HEK293 (cell line): Measurements from ENCODE around the gene IGFLR1.

Experiments
- CTCF ChIA-PET: fragments of 350-600 bp; formaldehyde crosslinking; extraction: SDS; loops from one replicate; lab custom pipeline; 2021; ENCODE audit warnings: antibody characterized with exemption; lab: Yijun Ruan, JAX
- POLR2A ChIA-PET: fragments of 300-600 bp; formaldehyde crosslinking; extraction: SDS; loops from one replicate; lab custom pipeline; 2020; ENCODE audit warnings: antibody characterized with exemption, inconsistent platforms; lab: Yijun Ruan, JAX
- H3K27ac ChIP-seq: fragments of 200-500 bp; sonication (Bioruptor generic); 2 replicates; pipeline ENCODE4 v1.5.1; 2014; ENCODE audit warnings: low read depth, low read length, control low read depth, inconsistent platforms; ENCODE audit errors: extremely low read depth
- H3K36me3 ChIP-seq, 2 experiments: fragments of 200-500 bp in 1 of 2; sonication (Bioruptor generic) in 1 of 2; 1 replicate in 1 of 2; 2 replicates in 1 of 2; pipeline ENCODE4 v1.5.1; 2014 to 2017; ENCODE audit warnings: inconsistent platforms in 2 of 2, low read length in 2 of 2; ENCODE audit not compliant: control insufficient read depth in 2 of 2, insufficient read depth in 1 of 2
- H3K4me1 ChIP-seq: fragments of 200-500 bp; sonication (Bioruptor generic); 2 replicates; pipeline ENCODE4 v1.5.1; 2014; ENCODE audit warnings: mild to moderate bottlenecking, low read length, inconsistent platforms; ENCODE audit not compliant: control insufficient read depth, insufficient read depth
- H3K4me3 ChIP-seq: 2 replicates; pipeline ENCODE4 v1.5.1; 2011; ENCODE audit warnings: low read depth, mild to moderate bottlenecking, control low read depth, low read length, moderate library complexity
- H3K9me3 ChIP-seq: fragments of 200-500 bp; sonication (Bioruptor generic); 2 replicates; pipeline ENCODE4 v1.5.1; 2014; ENCODE audit warnings: low read depth, low read length, inconsistent platforms; ENCODE audit not compliant: control insufficient read depth, insufficient read depth
- GLIS2 ChIP-seq: fragments of 450-650 bp; formaldehyde crosslinking; IDR thresholded peaks from 2 replicates; pipeline ENCODE4 v1.5.1; 2016; ENCODE audit warnings: missing biosample characterization, missing genetic modification characterization
- MEIS1 ChIP-seq: sonication (generic); formaldehyde crosslinking; IDR thresholded peaks from 2 replicates; pipeline ENCODE4 v1.8.1; 2022; ENCODE audit warnings: missing genetic modification reagents, mild to moderate bottlenecking, borderline replicate concordance
- SP3 ChIP-seq: fragments of 450-650 bp; formaldehyde crosslinking; IDR thresholded peaks from 2 replicates; pipeline ENCODE4 v1.5.1; 2016; ENCODE audit warnings: missing biosample characterization, missing genetic modification characterization
- ZBTB20 ChIP-seq: fragments of 450-650 bp; formaldehyde crosslinking; IDR thresholded peaks from 2 replicates; pipeline ENCODE4 v1.5.1; 2016; ENCODE audit warnings: missing biosample characterization, missing genetic modification characterization
- ZBTB48 ChIP-seq: fragments of 450-650 bp; formaldehyde crosslinking; IDR thresholded peaks from 2 replicates; pipeline ENCODE4 v1.5.1; 2016; ENCODE audit warnings: missing biosample characterization, missing genetic modification characterization
- ZBTB7A ChIP-seq: fragments of 450-650 bp; formaldehyde crosslinking; IDR thresholded peaks from 2 replicates; pipeline ENCODE4 v1.5.1; 2016; ENCODE audit warnings: low read depth, missing biosample characterization, missing genetic modification characterization
- ZFHX2 ChIP-seq: fragments of 450-650 bp; formaldehyde crosslinking; conservative IDR thresholded peaks from 2 replicates; pipeline ENCODE4 v1.5.1; 2016; ENCODE audit warnings: missing biosample characterization, missing genetic modification characterization
- ZFP37 ChIP-seq: fragments of 450-650 bp; formaldehyde crosslinking; IDR thresholded peaks from 2 replicates; pipeline ENCODE4 v1.5.1; 2016; ENCODE audit warnings: missing biosample characterization, missing genetic modification characterization
- ZNF155 ChIP-seq: fragments of 450-650 bp; formaldehyde crosslinking; IDR thresholded peaks from 2 replicates; pipeline ENCODE4 v1.5.1; 2016; ENCODE audit warnings: missing biosample characterization, missing genetic modification characterization
- ZNF341 ChIP-seq: fragments of 450-650 bp; formaldehyde crosslinking; IDR thresholded peaks from 2 replicates; pipeline ENCODE4; 2016; ENCODE audit warnings: low read depth, missing biosample characterization, missing genetic modification characterization
- ZNF501 ChIP-seq: fragments of 450-650 bp; formaldehyde crosslinking; IDR thresholded peaks from 2 replicates; pipeline ENCODE4 v1.5.1; 2016; ENCODE audit warnings: missing biosample characterization, missing genetic modification characterization
- ZNF600 ChIP-seq: fragments of 450-650 bp; formaldehyde crosslinking; IDR thresholded peaks from 2 replicates; pipeline ENCODE4 v1.5.1; 2016; ENCODE audit warnings: missing biosample characterization, missing genetic modification characterization
- ZNF629 ChIP-seq: fragments of 450-650 bp; formaldehyde crosslinking; IDR thresholded peaks from 2 replicates; pipeline ENCODE4 v1.5.1; 2017; ENCODE audit warnings: missing biosample characterization, missing genetic modification characterization
- ZNF768 ChIP-seq: fragments of 450-650 bp; formaldehyde crosslinking; IDR thresholded peaks from 2 replicates; pipeline ENCODE4 v1.5.1; 2018; ENCODE audit warnings: missing biosample characterization, mild to moderate bottlenecking, missing genetic modification characterization
- ZXDB ChIP-seq: fragments of 450-650 bp; formaldehyde crosslinking; IDR thresholded peaks from 2 replicates; pipeline ENCODE4 v1.5.1; 2016; ENCODE audit warnings: missing biosample characterization, missing genetic modification characterization
- TF ChIP-seq, protein P1 (sequence below): fragments of 450-650 bp; formaldehyde crosslinking; IDR thresholded peaks from 2 replicates; pipeline ENCODE4 v1.5.1; 2016; ENCODE audit warnings: missing biosample characterization, missing genetic modification characterization, borderline replicate concordance
- TF ChIP-seq, protein P2 (sequence below): fragments of 450-650 bp; formaldehyde crosslinking; IDR thresholded peaks from 2 replicates; pipeline ENCODE4 v1.5.1; 2016; ENCODE audit warnings: missing biosample characterization, missing genetic modification characterization
- TF ChIP-seq, protein P3 (sequence below): fragments of 450-650 bp; formaldehyde crosslinking; IDR thresholded peaks from 2 replicates; pipeline ENCODE4 v1.5.1; 2016; ENCODE audit warnings: missing biosample characterization, missing genetic modification characterization
- TF ChIP-seq, protein P4 (sequence below): fragments of 450-650 bp; formaldehyde crosslinking; IDR thresholded peaks from 2 replicates; pipeline ENCODE4 v1.5.1; 2016; ENCODE audit warnings: missing biosample characterization, missing genetic modification characterization
- TF ChIP-seq, protein P5 (sequence below): fragments of 450-650 bp; formaldehyde crosslinking; IDR thresholded peaks from 2 replicates; pipeline ENCODE4 v1.5.1; 2016; ENCODE audit warnings: missing biosample characterization, missing genetic modification characterization, borderline replicate concordance
- TF ChIP-seq, protein P6 (sequence below): fragments of 450-650 bp; formaldehyde crosslinking; IDR thresholded peaks from 2 replicates; pipeline ENCODE4 v1.5.1; 2016; ENCODE audit warnings: missing biosample characterization, missing genetic modification characterization

IGFLR1 gene

DNA sequence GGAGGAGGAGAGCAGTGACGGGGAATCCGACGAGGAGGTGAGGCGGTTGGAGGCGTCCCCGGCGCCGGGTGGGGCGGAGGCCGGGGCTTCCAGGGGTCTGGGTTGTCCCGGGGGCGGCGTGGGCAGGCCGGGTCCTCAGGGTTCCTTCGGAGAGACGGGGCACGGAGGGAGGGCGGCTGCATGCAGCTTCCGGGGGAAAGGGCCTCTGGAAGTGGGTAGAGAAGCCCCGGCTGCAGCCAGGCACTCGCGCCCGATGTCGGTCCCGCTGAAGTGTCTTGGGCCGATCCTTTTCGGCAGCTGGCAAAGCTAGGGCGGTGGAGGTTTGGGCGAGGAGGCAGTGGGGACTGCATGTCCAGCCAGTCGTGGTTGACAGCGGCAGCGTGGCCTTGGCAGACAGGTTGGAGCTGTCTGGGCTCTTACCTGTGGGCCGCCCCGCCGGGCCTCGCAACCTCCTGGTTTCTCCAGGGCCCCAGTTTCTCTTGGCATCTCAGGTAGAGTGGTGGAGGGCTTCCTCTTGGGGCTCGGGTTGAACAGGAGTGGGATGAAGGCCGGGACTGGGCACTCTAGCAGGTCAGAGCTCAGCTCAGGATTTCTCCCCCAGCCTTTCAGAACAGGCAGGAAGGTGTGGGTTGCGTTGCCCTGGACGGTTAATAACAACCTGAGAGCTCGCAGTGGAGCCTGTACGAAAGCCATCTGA lies 23.8 kb downstream of the IGFLR1 start:
- peaks cover 23% of the 10 kb centered on the region for H3K4me1 ChIP-seq
- peaks cover 40 to 42% of the 10 kb centered on the region in 2 experiments for H3K36me3 ChIP-seq
- CTCF ChIA-PET = interaction anchor here (0.5 to 1.3 kb wide), 9 partner anchors 10 to 214 kb away, joined by 3 to 12 read pairs (median 4); partner anchors contain the start of gene IGFLR1
- H3K9me3 ChIP-seq = no peaks in the 10 kb centered on the region
- POLR2A ChIA-PET = interaction anchor here (0.7 to 2.3 kb wide), 9 partner anchors 9 to 106 kb away, joined by 3 to 24 read pairs (median 5); partner anchors contain the start of genes COX6B1, HAUS5, HSPB6 and LIN37
- peak overlapping the region; percentile 93 for H3K27ac ChIP-seq
- peak overlapping the region; percentile 65 for H3K4me3 ChIP-seq
- TF ChIP-seq, protein P1, sequence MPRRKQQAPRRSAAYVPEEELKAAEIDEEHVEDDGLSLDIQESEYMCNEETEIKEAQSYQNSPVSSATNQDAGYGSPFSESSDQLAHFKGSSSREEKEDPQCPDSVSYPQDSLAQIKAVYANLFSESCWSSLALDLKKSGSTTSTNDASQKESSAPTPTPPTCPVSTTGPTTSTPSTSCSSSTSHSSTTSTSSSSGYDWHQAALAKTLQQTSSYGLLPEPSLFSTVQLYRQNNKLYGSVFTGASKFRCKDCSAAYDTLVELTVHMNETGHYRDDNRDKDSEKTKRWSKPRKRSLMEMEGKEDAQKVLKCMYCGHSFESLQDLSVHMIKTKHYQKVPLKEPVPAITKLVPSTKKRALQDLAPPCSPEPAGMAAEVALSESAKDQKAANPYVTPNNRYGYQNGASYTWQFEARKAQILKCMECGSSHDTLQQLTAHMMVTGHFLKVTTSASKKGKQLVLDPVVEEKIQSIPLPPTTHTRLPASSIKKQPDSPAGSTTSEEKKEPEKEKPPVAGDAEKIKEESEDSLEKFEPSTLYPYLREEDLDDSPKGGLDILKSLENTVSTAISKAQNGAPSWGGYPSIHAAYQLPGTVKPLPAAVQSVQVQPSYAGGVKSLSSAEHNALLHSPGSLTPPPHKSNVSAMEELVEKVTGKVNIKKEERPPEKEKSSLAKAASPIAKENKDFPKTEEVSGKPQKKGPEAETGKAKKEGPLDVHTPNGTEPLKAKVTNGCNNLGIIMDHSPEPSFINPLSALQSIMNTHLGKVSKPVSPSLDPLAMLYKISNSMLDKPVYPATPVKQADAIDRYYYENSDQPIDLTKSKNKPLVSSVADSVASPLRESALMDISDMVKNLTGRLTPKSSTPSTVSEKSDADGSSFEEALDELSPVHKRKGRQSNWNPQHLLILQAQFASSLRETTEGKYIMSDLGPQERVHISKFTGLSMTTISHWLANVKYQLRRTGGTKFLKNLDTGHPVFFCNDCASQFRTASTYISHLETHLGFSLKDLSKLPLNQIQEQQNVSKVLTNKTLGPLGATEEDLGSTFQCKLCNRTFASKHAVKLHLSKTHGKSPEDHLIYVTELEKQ (tag by site-specific recombination) = no peak
- TF ChIP-seq, protein P2, sequence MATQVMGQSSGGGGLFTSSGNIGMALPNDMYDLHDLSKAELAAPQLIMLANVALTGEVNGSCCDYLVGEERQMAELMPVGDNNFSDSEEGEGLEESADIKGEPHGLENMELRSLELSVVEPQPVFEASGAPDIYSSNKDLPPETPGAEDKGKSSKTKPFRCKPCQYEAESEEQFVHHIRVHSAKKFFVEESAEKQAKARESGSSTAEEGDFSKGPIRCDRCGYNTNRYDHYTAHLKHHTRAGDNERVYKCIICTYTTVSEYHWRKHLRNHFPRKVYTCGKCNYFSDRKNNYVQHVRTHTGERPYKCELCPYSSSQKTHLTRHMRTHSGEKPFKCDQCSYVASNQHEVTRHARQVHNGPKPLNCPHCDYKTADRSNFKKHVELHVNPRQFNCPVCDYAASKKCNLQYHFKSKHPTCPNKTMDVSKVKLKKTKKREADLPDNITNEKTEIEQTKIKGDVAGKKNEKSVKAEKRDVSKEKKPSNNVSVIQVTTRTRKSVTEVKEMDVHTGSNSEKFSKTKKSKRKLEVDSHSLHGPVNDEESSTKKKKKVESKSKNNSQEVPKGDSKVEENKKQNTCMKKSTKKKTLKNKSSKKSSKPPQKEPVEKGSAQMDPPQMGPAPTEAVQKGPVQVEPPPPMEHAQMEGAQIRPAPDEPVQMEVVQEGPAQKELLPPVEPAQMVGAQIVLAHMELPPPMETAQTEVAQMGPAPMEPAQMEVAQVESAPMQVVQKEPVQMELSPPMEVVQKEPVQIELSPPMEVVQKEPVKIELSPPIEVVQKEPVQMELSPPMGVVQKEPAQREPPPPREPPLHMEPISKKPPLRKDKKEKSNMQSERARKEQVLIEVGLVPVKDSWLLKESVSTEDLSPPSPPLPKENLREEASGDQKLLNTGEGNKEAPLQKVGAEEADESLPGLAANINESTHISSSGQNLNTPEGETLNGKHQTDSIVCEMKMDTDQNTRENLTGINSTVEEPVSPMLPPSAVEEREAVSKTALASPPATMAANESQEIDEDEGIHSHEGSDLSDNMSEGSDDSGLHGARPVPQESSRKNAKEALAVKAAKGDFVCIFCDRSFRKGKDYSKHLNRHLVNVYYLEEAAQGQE (tag by site-specific recombination) = no peak
- TF ChIP-seq ZNF600 (tag by site-specific recombination) = peak; percentile 37; the same call in 1 of the 2 replicates
- no peak for TF ChIP-seq ZNF629 (tag by site-specific recombination)
- TF ChIP-seq SP3 = peak; percentile 29
- peak; percentile 78 for TF ChIP-seq ZFP37 (tag by site-specific recombination)
- TF ChIP-seq, protein P3, sequence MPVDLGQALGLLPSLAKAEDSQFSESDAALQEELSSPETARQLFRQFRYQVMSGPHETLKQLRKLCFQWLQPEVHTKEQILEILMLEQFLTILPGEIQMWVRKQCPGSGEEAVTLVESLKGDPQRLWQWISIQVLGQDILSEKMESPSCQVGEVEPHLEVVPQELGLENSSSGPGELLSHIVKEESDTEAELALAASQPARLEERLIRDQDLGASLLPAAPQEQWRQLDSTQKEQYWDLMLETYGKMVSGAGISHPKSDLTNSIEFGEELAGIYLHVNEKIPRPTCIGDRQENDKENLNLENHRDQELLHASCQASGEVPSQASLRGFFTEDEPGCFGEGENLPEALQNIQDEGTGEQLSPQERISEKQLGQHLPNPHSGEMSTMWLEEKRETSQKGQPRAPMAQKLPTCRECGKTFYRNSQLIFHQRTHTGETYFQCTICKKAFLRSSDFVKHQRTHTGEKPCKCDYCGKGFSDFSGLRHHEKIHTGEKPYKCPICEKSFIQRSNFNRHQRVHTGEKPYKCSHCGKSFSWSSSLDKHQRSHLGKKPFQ (tag by site-specific recombination) = no peak
- peak; percentile 61; the same call in 1 of the 2 replicates for TF ChIP-seq ZBTB7A (tag by site-specific recombination)
- TF ChIP-seq GLIS2 (tag by site-specific recombination) = peak; percentile 77
- no peak for TF ChIP-seq ZNF155 (tag by site-specific recombination)
- TF ChIP-seq MEIS1 (CRISPR knock-in tag) = no peak
- TF ChIP-seq, protein P4, sequence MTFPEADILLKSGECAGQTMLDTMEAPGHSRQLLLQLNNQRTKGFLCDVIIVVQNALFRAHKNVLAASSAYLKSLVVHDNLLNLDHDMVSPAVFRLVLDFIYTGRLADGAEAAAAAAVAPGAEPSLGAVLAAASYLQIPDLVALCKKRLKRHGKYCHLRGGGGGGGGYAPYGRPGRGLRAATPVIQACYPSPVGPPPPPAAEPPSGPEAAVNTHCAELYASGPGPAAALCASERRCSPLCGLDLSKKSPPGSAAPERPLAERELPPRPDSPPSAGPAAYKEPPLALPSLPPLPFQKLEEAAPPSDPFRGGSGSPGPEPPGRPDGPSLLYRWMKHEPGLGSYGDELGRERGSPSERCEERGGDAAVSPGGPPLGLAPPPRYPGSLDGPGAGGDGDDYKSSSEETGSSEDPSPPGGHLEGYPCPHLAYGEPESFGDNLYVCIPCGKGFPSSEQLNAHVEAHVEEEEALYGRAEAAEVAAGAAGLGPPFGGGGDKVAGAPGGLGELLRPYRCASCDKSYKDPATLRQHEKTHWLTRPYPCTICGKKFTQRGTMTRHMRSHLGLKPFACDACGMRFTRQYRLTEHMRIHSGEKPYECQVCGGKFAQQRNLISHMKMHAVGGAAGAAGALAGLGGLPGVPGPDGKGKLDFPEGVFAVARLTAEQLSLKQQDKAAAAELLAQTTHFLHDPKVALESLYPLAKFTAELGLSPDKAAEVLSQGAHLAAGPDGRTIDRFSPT = peak; percentile 75
- TF ChIP-seq, protein P5, sequence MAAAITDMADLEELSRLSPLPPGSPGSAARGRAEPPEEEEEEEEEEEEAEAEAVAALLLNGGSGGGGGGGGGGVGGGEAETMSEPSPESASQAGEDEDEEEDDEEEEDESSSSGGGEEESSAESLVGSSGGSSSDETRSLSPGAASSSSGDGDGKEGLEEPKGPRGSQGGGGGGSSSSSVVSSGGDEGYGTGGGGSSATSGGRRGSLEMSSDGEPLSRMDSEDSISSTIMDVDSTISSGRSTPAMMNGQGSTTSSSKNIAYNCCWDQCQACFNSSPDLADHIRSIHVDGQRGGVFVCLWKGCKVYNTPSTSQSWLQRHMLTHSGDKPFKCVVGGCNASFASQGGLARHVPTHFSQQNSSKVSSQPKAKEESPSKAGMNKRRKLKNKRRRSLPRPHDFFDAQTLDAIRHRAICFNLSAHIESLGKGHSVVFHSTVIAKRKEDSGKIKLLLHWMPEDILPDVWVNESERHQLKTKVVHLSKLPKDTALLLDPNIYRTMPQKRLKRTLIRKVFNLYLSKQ (tag by site-specific recombination) = no peak
- TF ChIP-seq ZXDB (tag by site-specific recombination) = peak; percentile 79
- peak; percentile 36; the same call in 1 of the 2 replicates for TF ChIP-seq ZNF341 (tag by site-specific recombination)
- peak; percentile 22; the same call in 1 of the 2 replicates for TF ChIP-seq ZBTB48
- TF ChIP-seq ZNF501 (tag by site-specific recombination) = peak; percentile 53; the same call in 1 of the 2 replicates
- TF ChIP-seq, protein P6, sequence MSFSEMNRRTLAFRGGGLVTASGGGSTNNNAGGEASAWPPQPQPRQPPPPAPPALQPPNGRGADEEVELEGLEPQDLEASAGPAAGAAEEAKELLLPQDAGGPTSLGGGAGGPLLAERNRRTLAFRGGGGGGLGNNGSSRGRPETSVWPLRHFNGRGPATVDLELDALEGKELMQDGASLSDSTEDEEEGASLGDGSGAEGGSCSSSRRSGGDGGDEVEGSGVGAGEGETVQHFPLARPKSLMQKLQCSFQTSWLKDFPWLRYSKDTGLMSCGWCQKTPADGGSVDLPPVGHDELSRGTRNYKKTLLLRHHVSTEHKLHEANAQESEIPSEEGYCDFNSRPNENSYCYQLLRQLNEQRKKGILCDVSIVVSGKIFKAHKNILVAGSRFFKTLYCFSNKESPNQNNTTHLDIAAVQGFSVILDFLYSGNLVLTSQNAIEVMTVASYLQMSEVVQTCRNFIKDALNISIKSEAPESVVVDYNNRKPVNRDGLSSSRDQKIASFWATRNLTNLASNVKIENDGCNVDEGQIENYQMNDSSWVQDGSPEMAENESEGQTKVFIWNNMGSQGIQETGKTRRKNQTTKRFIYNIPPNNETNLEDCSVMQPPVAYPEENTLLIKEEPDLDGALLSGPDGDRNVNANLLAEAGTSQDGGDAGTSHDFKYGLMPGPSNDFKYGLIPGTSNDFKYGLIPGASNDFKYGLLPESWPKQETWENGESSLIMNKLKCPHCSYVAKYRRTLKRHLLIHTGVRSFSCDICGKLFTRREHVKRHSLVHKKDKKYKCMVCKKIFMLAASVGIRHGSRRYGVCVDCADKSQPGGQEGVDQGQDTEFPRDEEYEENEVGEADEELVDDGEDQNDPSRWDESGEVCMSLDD = 0 out of 2 replicates have a peak, but pooled peaks have one; percentile 13
- no peak for TF ChIP-seq ZNF768 (tag by site-specific recombination)
- TF ChIP-seq ZBTB20 = peak; percentile 98
- peak; percentile 97 for TF ChIP-seq ZFHX2 (tag by site-specific recombination)
